Neural progenitor cell (in vitro differentiated cells): ENCODE measurements around the gene GNL1. TPM values are rescaled to one million over a fixed set of nuclear protein-coding genes. Genes with fewer than 3 reads are reported as not detected.

Experiments
- DNase-seq: peaks from one replicate; pipeline ENCODE4 v3.0.0-alpha.2; 2016; ENCODE audit warnings: low spot score
- H2AFZ ChIP-seq: fragments of 200-600 bp; sonication (generic); replicated peaks from 2 replicates; pipeline ENCODE4 v1.6.1; 2016; ENCODE audit warnings: antibody characterized with exemption
- H3F3A ChIP-seq: fragments of 200-600 bp; sonication (generic); 2 replicates; pipeline ENCODE4 v1.6.1; 2016; ENCODE audit warnings: antibody characterized with exemption, low read depth
- H3K27ac ChIP-seq: fragments of 200-600 bp; sonication (generic); 2 replicates; pipeline ENCODE4 v1.5.1; 2016; ENCODE audit warnings: mild to moderate bottlenecking
- H3K27me3 ChIP-seq: fragments of 200-600 bp; sonication (generic); 2 replicates; pipeline ENCODE4 v1.6.1; 2016; ENCODE audit warnings: mild to moderate bottlenecking, moderate library complexity
- H3K36me3 ChIP-seq: fragments of 200-600 bp; sonication (generic); 2 replicates; pipeline ENCODE4 v1.5.1; 2016
- H3K4me1 ChIP-seq: fragments of 200-600 bp; sonication (generic); 2 replicates; pipeline ENCODE4 v1.6.1; 2016; ENCODE audit warnings: mixed run types
- H3K4me2 ChIP-seq: fragments of 200-600 bp; sonication (generic); 2 replicates; pipeline ENCODE4 v1.6.1; 2016
- H3K4me3 ChIP-seq: fragments of 200-600 bp; sonication (generic); 2 replicates; pipeline ENCODE4 v1.5.1; 2016
- H3K79me2 ChIP-seq: fragments of 200-600 bp; sonication (generic); 2 replicates; pipeline ENCODE4 v1.6.1; 2016; ENCODE audit warnings: low read depth
- H3K9ac ChIP-seq: fragments of 200-600 bp; sonication (generic); 2 replicates; pipeline ENCODE4 v1.6.1; 2016
- H3K9me3 ChIP-seq: fragments of 200-600 bp; sonication (generic); 2 replicates; pipeline ENCODE4 v1.5.1; 2016; ENCODE audit warnings: low read depth
- H4K20me1 ChIP-seq: fragments of 200-600 bp; sonication (generic); 2 replicates; pipeline ENCODE4 v1.6.1; 2016; ENCODE audit warnings: low read depth
- H3K27ac Mint-ChIP-seq: 3 replicates; pipeline ENCODE4 v1.8.0; 2021; ENCODE audit warnings: mixed read lengths
- H3K27me3 Mint-ChIP-seq: 2 replicates; pipeline ENCODE4 v1.8.0; 2022; ENCODE audit warnings: low read depth, mild to moderate bottlenecking, inconsistent platforms, moderate library complexity, mixed read lengths; ENCODE audit not compliant: insufficient read depth
- H3K36me3 Mint-ChIP-seq: 3 replicates; pipeline ENCODE4 v1.8.0; 2021; ENCODE audit warnings: mixed read lengths
- H3K4me1 Mint-ChIP-seq: 3 replicates; pipeline ENCODE4 v1.8.0; 2021; ENCODE audit warnings: mixed read lengths
- H3K4me3 Mint-ChIP-seq: 3 replicates; pipeline ENCODE4 v1.8.0; 2021; ENCODE audit warnings: mild to moderate bottlenecking, moderate library complexity, mixed read lengths
- H3K9me3 Mint-ChIP-seq: 3 replicates; pipeline ENCODE4 v1.8.0; 2020; ENCODE audit warnings: mixed read lengths
- EZH2 ChIP-seq: fragments of 200-600 bp; sonication (generic); IDR thresholded peaks from 2 replicates; pipeline ENCODE4 v1.6.1; 2017; ENCODE audit warnings: antibody characterized with exemption, mild to moderate bottlenecking, moderate library complexity
- EZH2phosphoT487 ChIP-seq: fragments of 200-600 bp; sonication (generic); IDR thresholded peaks from 2 replicates; pipeline ENCODE4 v1.6.1; 2017; ENCODE audit warnings: antibody characterized with exemption
- total RNA-seq: library from RNA; depleted of rRNA; stranded (reverse); fragments of >200 nt; gene quantifications from 2 replicates; pipeline ENCODE4 v1.2.3, GENCODE V29; 2015; ENCODE audit warnings: low replicate concordance
- TF ChIP-seq, protein P1 (sequence below): fragments of 200-600 bp; sonication (generic); IDR thresholded peaks from 2 replicates; pipeline ENCODE4 v1.5.1; 2017; ENCODE audit warnings: antibody characterized with exemption, mild to moderate bottlenecking

GNL1 gene
- total RNA-seq, 1 donor from 2014 or later, result 23.7 TPM

GRCh38 chr6:30547454-30547853 is 8.8 kb downstream of the GNL1 start:
- no peaks in the 10 kb centered on the region for H3K9me3 ChIP-seq
- peaks cover 5% of the 10 kb centered on the region for H3K27me3 ChIP-seq
- no peaks in the 10 kb centered on the region for H3K36me3 ChIP-seq
- Mint-ChIP-seq H3K4me1 (no peaks in the 10 kb centered on the region), H3K4me3 (no peak overlapping the region), H3K27me3 (no peaks in the 10 kb centered on the region), H3K27ac (no peak overlapping the region), H3K9me3 (no peaks in the 10 kb centered on the region), H3K36me3 (peaks cover 15% of the 10 kb centered on the region)
- H3K27ac ChIP-seq, result no peak overlapping the region
- no peak overlapping the region for H3K4me3 ChIP-seq
- no peaks in the 10 kb centered on the region for H3K79me2 ChIP-seq
- TF ChIP-seq, protein P1, sequence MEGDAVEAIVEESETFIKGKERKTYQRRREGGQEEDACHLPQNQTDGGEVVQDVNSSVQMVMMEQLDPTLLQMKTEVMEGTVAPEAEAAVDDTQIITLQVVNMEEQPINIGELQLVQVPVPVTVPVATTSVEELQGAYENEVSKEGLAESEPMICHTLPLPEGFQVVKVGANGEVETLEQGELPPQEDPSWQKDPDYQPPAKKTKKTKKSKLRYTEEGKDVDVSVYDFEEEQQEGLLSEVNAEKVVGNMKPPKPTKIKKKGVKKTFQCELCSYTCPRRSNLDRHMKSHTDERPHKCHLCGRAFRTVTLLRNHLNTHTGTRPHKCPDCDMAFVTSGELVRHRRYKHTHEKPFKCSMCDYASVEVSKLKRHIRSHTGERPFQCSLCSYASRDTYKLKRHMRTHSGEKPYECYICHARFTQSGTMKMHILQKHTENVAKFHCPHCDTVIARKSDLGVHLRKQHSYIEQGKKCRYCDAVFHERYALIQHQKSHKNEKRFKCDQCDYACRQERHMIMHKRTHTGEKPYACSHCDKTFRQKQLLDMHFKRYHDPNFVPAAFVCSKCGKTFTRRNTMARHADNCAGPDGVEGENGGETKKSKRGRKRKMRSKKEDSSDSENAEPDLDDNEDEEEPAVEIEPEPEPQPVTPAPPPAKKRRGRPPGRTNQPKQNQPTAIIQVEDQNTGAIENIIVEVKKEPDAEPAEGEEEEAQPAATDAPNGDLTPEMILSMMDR, result no peak
- no peak for TF ChIP-seq EZH2phosphoT487
- TF ChIP-seq EZH2, result no peak
- H3F3A ChIP-seq, result peaks cover 5% of the 10 kb centered on the region
- no peaks in the 10 kb centered on the region for H4K20me1 ChIP-seq
- no peaks in the 10 kb centered on the region for H3K4me1 ChIP-seq
- H2AFZ ChIP-seq, result no peak overlapping the region
- H3K4me2 ChIP-seq, result no peak overlapping the region
- DNase-seq, result no peak
- no peak overlapping the region for H3K9ac ChIP-seq

DNA sequence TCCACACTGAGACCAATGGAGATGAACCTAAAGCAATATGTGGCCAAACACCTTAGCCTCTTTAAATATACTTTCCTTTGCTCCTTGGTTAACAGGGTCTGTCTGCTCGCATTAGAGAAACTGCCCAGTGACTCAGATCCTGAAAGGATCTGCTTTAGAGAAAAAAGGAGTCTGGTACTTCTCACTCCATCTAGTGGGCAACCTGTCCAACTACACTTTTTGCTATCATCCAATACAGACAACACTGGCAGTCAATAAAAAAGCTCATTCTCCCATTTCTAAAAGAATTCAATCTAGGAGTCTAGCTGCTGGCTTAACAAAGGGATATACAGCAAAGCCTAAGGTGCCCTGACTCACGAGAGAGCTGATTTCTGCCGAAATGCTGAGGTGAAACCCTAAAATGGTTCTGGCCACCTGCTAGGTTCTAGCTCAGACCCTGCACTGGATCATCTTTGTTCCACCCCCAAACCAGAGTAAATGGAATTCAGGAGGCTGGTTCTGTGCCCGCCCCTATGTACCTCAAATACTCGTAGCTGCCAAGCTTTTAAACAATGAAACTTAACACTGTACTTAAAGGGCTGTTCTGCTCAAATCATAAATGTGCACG is 11.5 kb downstream of the GNL1 start:
- DNase-seq, result peak; percentile 67
- H3K79me2 ChIP-seq, result no peaks in the 10 kb centered on the region

GRCh38 chr6:30543821-30544220 is 12.5 kb downstream of the GNL1 start:
- H3F3A ChIP-seq, result peaks cover 5% of the 10 kb centered on the region
- H3K4me1 ChIP-seq, result no peaks in the 10 kb centered on the region
- Mint-ChIP-seq H3K9me3 (no peaks in the 10 kb centered on the region), H3K27me3 (no peaks in the 10 kb centered on the region), H3K4me1 (no peaks in the 10 kb centered on the region), H3K36me3 (peaks cover 6% of the 10 kb centered on the region), H3K4me3 (no peak overlapping the region), H3K27ac (no peak overlapping the region)
- H3K79me2 ChIP-seq, result no peaks in the 10 kb centered on the region
- no peak overlapping the region for H3K4me2 ChIP-seq
- H3K36me3 ChIP-seq, result no peaks in the 10 kb centered on the region
- H3K27ac ChIP-seq, result no peak overlapping the region
- H3K9me3 ChIP-seq, result no peaks in the 10 kb centered on the region
- H3K4me3 ChIP-seq, result no peak overlapping the region
- no peak overlapping the region for H3K9ac ChIP-seq
- TF ChIP-seq, protein P1, result no peak
- TF ChIP-seq EZH2phosphoT487 (no peak), EZH2 (no peak)
- H3K27me3 ChIP-seq, result peaks cover 12% of the 10 kb centered on the region
- H2AFZ ChIP-seq, result no peak overlapping the region
- no peaks in the 10 kb centered on the region for H4K20me1 ChIP-seq
- DNase-seq, result no peak

More for the DNA sequence above, 11.5 kb downstream of the GNL1 start:
- no peaks in the 10 kb centered on the region for H4K20me1 ChIP-seq
- H3K27ac ChIP-seq, result no peak overlapping the region
- no peaks in the 10 kb centered on the region for H3K4me1 ChIP-seq
- H3K4me1 Mint-ChIP-seq, result no peaks in the 10 kb centered on the region
- no peaks in the 10 kb centered on the region for H3K27me3 Mint-ChIP-seq
- no peak overlapping the region for H3K4me3 Mint-ChIP-seq
- H2AFZ ChIP-seq, result no peak overlapping the region
- peaks cover 10% of the 10 kb centered on the region for H3K36me3 Mint-ChIP-seq
- H3K36me3 ChIP-seq, result no peaks in the 10 kb centered on the region
- H3F3A ChIP-seq, result peaks cover 5% of the 10 kb centered on the region
- no peaks in the 10 kb centered on the region for H3K9me3 ChIP-seq
- H3K4me3 ChIP-seq, result no peak overlapping the region
- TF ChIP-seq, protein P1, result peak; percentile 74
- TF ChIP-seq EZH2phosphoT487, result no peak
- no peaks in the 10 kb centered on the region for H3K9me3 Mint-ChIP-seq
- H3K27me3 ChIP-seq, result peaks cover 12% of the 10 kb centered on the region
- H3K27ac Mint-ChIP-seq, result no peak overlapping the region
- H3K9ac ChIP-seq, result no peak overlapping the region
- no peak overlapping the region for H3K4me2 ChIP-seq
